Esophagus muscularis mucosa (tissue), 3 donors: ENCODE results near the gene CIDEB.

Source experiments
- POLR2AphosphoS5 ChIP-seq, 2 donors: sonication (generic); formaldehyde crosslinking; IDR thresholded peaks; one replicate each; pipeline ENCODE4 v1.6.1; 2017; ENCODE audit warnings: antibody characterized with exemption in 2 of 2
- TF ChIP-seq, protein P1 (sequence below), 3 experiments: fragments of 200-600 bp in 2 of 3; fragments of 450-650 bp in 1 of 3; sonication (generic) in 2 of 3; IDR thresholded peaks; one replicate each; pipeline ENCODE4 v1.5.1; 2017 to 2019; ENCODE audit warnings: antibody characterized with exemption in 3 of 3, mild to moderate bottlenecking in 2 of 3, moderate library complexity in 1 of 3

DNA sequence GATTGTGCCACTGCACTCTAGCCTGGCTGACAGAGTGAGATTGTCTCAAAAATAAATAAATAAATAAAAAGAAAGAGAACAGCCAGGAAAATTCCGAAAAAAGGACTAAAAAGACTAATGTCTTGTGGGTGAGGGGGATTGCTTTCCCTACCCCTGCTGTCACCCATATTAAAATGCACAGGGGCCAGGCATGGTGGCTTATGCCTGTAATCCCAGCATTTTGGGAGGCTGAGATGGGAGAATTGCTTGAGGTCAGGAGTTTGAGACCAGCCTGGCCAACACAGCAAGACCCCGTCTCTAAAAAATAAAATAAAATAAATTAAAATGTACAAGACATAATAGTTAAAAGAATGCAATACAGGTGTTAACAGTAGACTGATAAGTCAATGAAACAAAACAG, 14.3 kb downstream of the CIDEB start:
- TF ChIP-seq, protein P1, sequence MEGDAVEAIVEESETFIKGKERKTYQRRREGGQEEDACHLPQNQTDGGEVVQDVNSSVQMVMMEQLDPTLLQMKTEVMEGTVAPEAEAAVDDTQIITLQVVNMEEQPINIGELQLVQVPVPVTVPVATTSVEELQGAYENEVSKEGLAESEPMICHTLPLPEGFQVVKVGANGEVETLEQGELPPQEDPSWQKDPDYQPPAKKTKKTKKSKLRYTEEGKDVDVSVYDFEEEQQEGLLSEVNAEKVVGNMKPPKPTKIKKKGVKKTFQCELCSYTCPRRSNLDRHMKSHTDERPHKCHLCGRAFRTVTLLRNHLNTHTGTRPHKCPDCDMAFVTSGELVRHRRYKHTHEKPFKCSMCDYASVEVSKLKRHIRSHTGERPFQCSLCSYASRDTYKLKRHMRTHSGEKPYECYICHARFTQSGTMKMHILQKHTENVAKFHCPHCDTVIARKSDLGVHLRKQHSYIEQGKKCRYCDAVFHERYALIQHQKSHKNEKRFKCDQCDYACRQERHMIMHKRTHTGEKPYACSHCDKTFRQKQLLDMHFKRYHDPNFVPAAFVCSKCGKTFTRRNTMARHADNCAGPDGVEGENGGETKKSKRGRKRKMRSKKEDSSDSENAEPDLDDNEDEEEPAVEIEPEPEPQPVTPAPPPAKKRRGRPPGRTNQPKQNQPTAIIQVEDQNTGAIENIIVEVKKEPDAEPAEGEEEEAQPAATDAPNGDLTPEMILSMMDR (IDR thresholded peaks at IDR 0.05) = no peak
- no peak for TF ChIP-seq POLR2AphosphoS5 (IDR thresholded peaks at IDR 0.05)
